Retinal pigment epithelial cell (primary cell): ENCODE data around the gene TNFRSF25.

Source experiments
- DNase-seq: peaks from one replicate; pipeline ENCODE4 v3.0.0-alpha.2; 2010; ENCODE audit warnings: low read depth
- H3K4me3 ChIP-seq: 2 replicates; pipeline ENCODE4 v1.5.1; 2011; ENCODE audit warnings: mild to moderate bottlenecking, low read length, control low read depth, moderate library complexity
- CTCF ChIP-seq: conservative IDR thresholded peaks from 2 replicates; pipeline ENCODE4 v1.5.1; 2011; ENCODE audit warnings: low read depth, low read length, control low read depth, inconsistent platforms

The TNFRSF25 gene

GRCh38 chr1:6501279-6501813 is 35.4 kb upstream of the TNFRSF25 start:
- DNase-seq = no peak
- no peak overlapping the region for H3K4me3 ChIP-seq
- no peak for TF ChIP-seq CTCF

- no peak for DNase-seq
- H3K4me3 ChIP-seq = no peak overlapping the region
- TF ChIP-seq CTCF = no peak
Observed at GRCh38 chr1:6500544-6501278, 34.7 kb upstream of the TNFRSF25 start.

GRCh38 chr1:6499296-6499695 is 33.3 kb upstream of the TNFRSF25 start:
- H3K4me3 ChIP-seq = no peak overlapping the region
- TF ChIP-seq CTCF = no peak
- DNase-seq = no peak

- DNase-seq = no peak
- no peak for TF ChIP-seq CTCF
- no peak overlapping the region for H3K4me3 ChIP-seq
Observed at GRCh38 chr1:6498576-6499111, 32.7 kb upstream of the TNFRSF25 start.

GRCh38 chr1:6497867-6498575 is 32.0 kb upstream of the TNFRSF25 start:
- DNase-seq = no peak
- TF ChIP-seq CTCF = no peak

GRCh38 chr1:6497215-6497866 is 31.4 kb upstream of the TNFRSF25 start:
- no peak for DNase-seq
- no peak for TF ChIP-seq CTCF
- peak overlapping the region; percentile 68 for H3K4me3 ChIP-seq

More at GRCh38 chr1:6497867-6498575, 32.0 kb upstream of the TNFRSF25 start:
- H3K4me3 ChIP-seq = peak overlapping the region; percentile 68
